ENCODE data around the gene EEF2. TPM values are rescaled to one million over a fixed set of nuclear protein-coding genes. Genes with fewer than 3 reads are reported as not detected.

EEF2 gene
- total RNA-seq, 2 experiments from 2014 or later: 1,633 to 3,507 TPM

GRCh38 chr19:3977242-3978143, 7.8 kb downstream of the EEF2 start:
- peaks cover 35% of the 10 kb centered on the region for H3K79me2 ChIP-seq (ENCODE audit: insufficient read depth, low read depth, low read length)
- peaks cover 35% of the 10 kb centered on the region for H4K20me1 ChIP-seq (ENCODE audit: insufficient read depth, low read length)
- no peak overlapping the region for H3K27ac ChIP-seq (ENCODE audit: low read depth, low read length, poor library complexity, severe bottlenecking)
- POLR2A ChIA-PET: interaction anchor here (1.1 kb wide), 1 partner anchor 8 kb away, joined by 3 read pairs; the partner anchor contains the start of gene EEF2
- no peaks in the 10 kb centered on the region for H3K9me2 ChIP-seq (ENCODE audit: insufficient read depth, low read length)
- no peaks in the 10 kb centered on the region for H3K9me3 ChIP-seq (ENCODE audit: low read length)
- TF ChIP-seq, protein P1, sequence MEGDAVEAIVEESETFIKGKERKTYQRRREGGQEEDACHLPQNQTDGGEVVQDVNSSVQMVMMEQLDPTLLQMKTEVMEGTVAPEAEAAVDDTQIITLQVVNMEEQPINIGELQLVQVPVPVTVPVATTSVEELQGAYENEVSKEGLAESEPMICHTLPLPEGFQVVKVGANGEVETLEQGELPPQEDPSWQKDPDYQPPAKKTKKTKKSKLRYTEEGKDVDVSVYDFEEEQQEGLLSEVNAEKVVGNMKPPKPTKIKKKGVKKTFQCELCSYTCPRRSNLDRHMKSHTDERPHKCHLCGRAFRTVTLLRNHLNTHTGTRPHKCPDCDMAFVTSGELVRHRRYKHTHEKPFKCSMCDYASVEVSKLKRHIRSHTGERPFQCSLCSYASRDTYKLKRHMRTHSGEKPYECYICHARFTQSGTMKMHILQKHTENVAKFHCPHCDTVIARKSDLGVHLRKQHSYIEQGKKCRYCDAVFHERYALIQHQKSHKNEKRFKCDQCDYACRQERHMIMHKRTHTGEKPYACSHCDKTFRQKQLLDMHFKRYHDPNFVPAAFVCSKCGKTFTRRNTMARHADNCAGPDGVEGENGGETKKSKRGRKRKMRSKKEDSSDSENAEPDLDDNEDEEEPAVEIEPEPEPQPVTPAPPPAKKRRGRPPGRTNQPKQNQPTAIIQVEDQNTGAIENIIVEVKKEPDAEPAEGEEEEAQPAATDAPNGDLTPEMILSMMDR (conservative IDR thresholded peaks at IDR 0.05; ENCODE audit: low read length): no peak
- TF ChIP-seq EZH2phosphoT487 (IDR thresholded peaks at IDR 0.05; ENCODE audit: borderline replicate concordance, low read depth, low read length): no peak
- CTCF ChIA-PET (ENCODE audit: unreplicated experiment): no interaction called here
- H2AFZ ChIP-seq (ENCODE audit: low read length): no peak overlapping the region
- BruUV-seq (replicated peaks): no TSS peak
- DNase-seq (ENCODE audit: low spot score): no peak
- no peaks in the 10 kb centered on the region for H3K4me1 ChIP-seq (ENCODE audit: insufficient read depth, low read length, poor library complexity, severe bottlenecking)
- no peak overlapping the region for H3K4me3 ChIP-seq (ENCODE audit: low read depth, low read length, poor library complexity, severe bottlenecking)
- H3K36me3 ChIP-seq (ENCODE audit: insufficient read depth, low read length): peaks cover 80% of the 10 kb centered on the region
- intact Hi-C loops (cut with micrococcal nuclease; ENCODE audit: unreplicated experiment): no loop called here
- H3K4me2 ChIP-seq (ENCODE audit: low read length): no peak overlapping the region

- peaks cover 7% of the 10 kb centered on the region for H3K4me1 ChIP-seq (ENCODE audit: insufficient read depth, low read length, poor library complexity, severe bottlenecking)
- peaks cover 27% of the 10 kb centered on the region for H4K20me1 ChIP-seq (ENCODE audit: insufficient read depth, low read length)
- no peak overlapping the region for H3K4me3 ChIP-seq (ENCODE audit: low read depth, low read length, poor library complexity, severe bottlenecking)
- peaks cover 75% of the 10 kb centered on the region for H3K36me3 ChIP-seq (ENCODE audit: insufficient read depth, low read length)
- no peak for DNase-seq (ENCODE audit: low spot score)
- ChIA-PET CTCF (ENCODE audit: unreplicated experiment) (no interaction called here), POLR2A (interaction anchor here (1.1 kb wide), 1 partner anchor 9 kb away, joined by 3 read pairs; the partner anchor contains the start of gene EEF2)
- H3K27ac ChIP-seq (ENCODE audit: low read depth, low read length, poor library complexity, severe bottlenecking): no peak overlapping the region
- H3K9me2 ChIP-seq (ENCODE audit: insufficient read depth, low read length): no peaks in the 10 kb centered on the region
- H3K9me3 ChIP-seq (ENCODE audit: low read length): no peaks in the 10 kb centered on the region
- H2AFZ ChIP-seq (ENCODE audit: low read length): no peak overlapping the region
- peaks cover 27% of the 10 kb centered on the region for H3K79me2 ChIP-seq (ENCODE audit: insufficient read depth, low read depth, low read length)
- BruUV-seq (replicated peaks): no TSS peak
- TF ChIP-seq, protein P1 (conservative IDR thresholded peaks at IDR 0.05; ENCODE audit: low read length): no peak
- TF ChIP-seq EZH2phosphoT487 (IDR thresholded peaks at IDR 0.05; ENCODE audit: borderline replicate concordance, low read depth, low read length): no peak
- intact Hi-C loops (cut with micrococcal nuclease; ENCODE audit: unreplicated experiment): no loop called here
- H3K4me2 ChIP-seq (ENCODE audit: low read length): no peak overlapping the region
Measured at GRCh38 chr19:3976495-3977241, 8.6 kb downstream of the EEF2 start.
